KMS-11 (cell line): ENCODE data around the gene DPPA5.

ENCODE experiments used
- H2AFZ ChIP-seq: fragments of 200-600 bp; sonication (generic); 2 replicates; pipeline ENCODE4 v1.6.1; 2016; ENCODE audit warnings: antibody characterized with exemption, mixed run types, low read depth
- H3K27ac ChIP-seq: fragments of 200-600 bp; sonication (generic); 2 replicates; pipeline ENCODE4 v1.6.1; 2016; ENCODE audit warnings: mild to moderate bottlenecking, mixed run types
- H3K27me3 ChIP-seq: fragments of 200-600 bp; sonication (generic); 2 replicates; pipeline ENCODE4 v1.6.1; 2017; ENCODE audit warnings: mild to moderate bottlenecking, low read depth, mixed run types, moderate library complexity; ENCODE audit not compliant: insufficient read depth
- H3K36me3 ChIP-seq: fragments of 200-600 bp; sonication (generic); 2 replicates; pipeline ENCODE4 v1.6.1; 2017; ENCODE audit warnings: mild to moderate bottlenecking, mixed run types; ENCODE audit not compliant: insufficient read depth
- H3K4me1 ChIP-seq: fragments of 200-600 bp; sonication (generic); 2 replicates; pipeline ENCODE4 v1.6.1; 2016; ENCODE audit warnings: mild to moderate bottlenecking, low read depth, mixed run types; ENCODE audit not compliant: poor library complexity, severe bottlenecking
- H3K4me2 ChIP-seq: fragments of 200-600 bp; sonication (generic); 2 replicates; pipeline ENCODE4 v1.7.0; 2016; ENCODE audit warnings: mild to moderate bottlenecking, mixed run types
- H3K4me3 ChIP-seq: fragments of 200-600 bp; sonication (generic); IDR thresholded peaks from 2 replicates; pipeline ENCODE4 v1.6.1; 2017; ENCODE audit warnings: low read depth, low read length, mixed read lengths; ENCODE audit not compliant: insufficient read depth
- H3K79me2 ChIP-seq: fragments of 200-600 bp; sonication (generic); 2 replicates; pipeline ENCODE4 v1.6.1; 2016; ENCODE audit warnings: low read depth, mixed run types; ENCODE audit not compliant: insufficient read depth
- H3K9ac ChIP-seq: fragments of 200-600 bp; sonication (generic); 2 replicates; pipeline ENCODE4 v1.6.1; 2016; ENCODE audit warnings: mild to moderate bottlenecking, mixed run types
- H4K20me1 ChIP-seq: fragments of 200-600 bp; sonication (generic); 2 replicates; pipeline ENCODE4 v1.6.1; 2016; ENCODE audit warnings: mild to moderate bottlenecking, mixed run types; ENCODE audit not compliant: insufficient read depth
- TF ChIP-seq, protein P1 (sequence below): fragments of 200-600 bp; sonication (generic); conservative IDR thresholded peaks from 2 replicates; pipeline ENCODE4 v1.6.1; 2017; ENCODE audit warnings: low read depth, mild to moderate bottlenecking, antibody characterized with exemption, low read length, moderate library complexity, mixed read lengths

DPPA5 gene

DNA sequence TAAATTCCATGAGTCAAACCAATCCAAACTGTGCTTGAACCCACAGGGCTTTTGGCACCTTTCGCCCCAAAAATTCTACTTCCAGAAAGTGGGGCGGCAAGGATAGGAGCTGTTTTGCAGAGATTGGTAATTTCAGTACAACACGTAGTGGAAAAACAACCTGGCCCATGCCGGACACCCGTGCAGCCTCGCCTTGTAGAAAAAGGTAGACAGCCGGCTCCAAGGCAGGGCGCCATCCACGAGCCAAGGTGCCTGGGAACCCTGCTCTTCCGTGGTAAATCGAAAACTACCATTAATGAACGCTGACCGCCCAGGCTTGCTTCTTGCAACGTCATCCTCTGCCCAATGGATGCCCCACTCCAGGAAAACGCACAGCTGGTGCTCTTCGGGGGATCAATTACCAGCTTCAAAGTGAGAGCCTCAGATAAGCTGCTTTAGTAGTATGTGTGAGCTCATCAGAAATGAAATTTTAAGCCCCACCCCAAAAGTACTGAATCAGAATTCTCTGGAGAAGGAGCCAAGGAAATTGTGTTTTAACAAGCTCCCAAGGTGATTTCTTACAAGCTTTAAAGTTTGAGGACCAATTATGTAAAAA, 13.8 kb upstream of the DPPA5 start:
- H3K4me1 ChIP-seq: no peaks in the 10 kb centered on the region
- H3K9ac ChIP-seq: no peak overlapping the region
- no peaks in the 10 kb centered on the region for H3K36me3 ChIP-seq
- no peaks in the 10 kb centered on the region for H3K27me3 ChIP-seq
- no peak overlapping the region for H3K4me3 ChIP-seq
- H3K27ac ChIP-seq: no peak overlapping the region
- H4K20me1 ChIP-seq: no peaks in the 10 kb centered on the region
- no peak overlapping the region for H2AFZ ChIP-seq
- TF ChIP-seq, protein P1, sequence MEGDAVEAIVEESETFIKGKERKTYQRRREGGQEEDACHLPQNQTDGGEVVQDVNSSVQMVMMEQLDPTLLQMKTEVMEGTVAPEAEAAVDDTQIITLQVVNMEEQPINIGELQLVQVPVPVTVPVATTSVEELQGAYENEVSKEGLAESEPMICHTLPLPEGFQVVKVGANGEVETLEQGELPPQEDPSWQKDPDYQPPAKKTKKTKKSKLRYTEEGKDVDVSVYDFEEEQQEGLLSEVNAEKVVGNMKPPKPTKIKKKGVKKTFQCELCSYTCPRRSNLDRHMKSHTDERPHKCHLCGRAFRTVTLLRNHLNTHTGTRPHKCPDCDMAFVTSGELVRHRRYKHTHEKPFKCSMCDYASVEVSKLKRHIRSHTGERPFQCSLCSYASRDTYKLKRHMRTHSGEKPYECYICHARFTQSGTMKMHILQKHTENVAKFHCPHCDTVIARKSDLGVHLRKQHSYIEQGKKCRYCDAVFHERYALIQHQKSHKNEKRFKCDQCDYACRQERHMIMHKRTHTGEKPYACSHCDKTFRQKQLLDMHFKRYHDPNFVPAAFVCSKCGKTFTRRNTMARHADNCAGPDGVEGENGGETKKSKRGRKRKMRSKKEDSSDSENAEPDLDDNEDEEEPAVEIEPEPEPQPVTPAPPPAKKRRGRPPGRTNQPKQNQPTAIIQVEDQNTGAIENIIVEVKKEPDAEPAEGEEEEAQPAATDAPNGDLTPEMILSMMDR: no peak
- H3K79me2 ChIP-seq: no peaks in the 10 kb centered on the region
- no peak overlapping the region for H3K4me2 ChIP-seq

DNA sequence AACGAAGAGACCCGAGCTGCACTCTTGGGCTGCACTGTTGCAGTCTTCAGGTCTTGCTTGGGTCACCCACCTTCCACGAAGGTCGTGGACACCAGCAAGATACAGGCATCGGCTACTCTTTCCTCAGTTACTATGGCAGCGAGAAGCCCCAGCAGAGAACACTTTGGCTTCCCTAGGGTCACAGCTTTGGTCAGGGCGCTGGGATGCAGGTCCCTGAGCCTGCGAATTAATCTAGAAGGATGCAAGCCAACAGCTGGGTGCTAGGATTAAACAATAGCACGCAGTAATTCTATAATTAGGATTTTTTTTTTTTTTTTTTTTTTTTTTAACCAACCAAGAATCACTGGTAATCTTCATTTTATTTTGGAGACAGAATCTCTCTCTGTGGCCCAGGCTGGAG, 10.5 kb upstream of the DPPA5 start:
- H3K27ac ChIP-seq: no peak overlapping the region
- no peaks in the 10 kb centered on the region for H3K27me3 ChIP-seq
- no peak overlapping the region for H2AFZ ChIP-seq
- no peaks in the 10 kb centered on the region for H3K79me2 ChIP-seq
- no peak overlapping the region for H3K4me3 ChIP-seq
- TF ChIP-seq, protein P1: no peak
- no peaks in the 10 kb centered on the region for H3K36me3 ChIP-seq
- H3K9ac ChIP-seq: no peak overlapping the region
- no peaks in the 10 kb centered on the region for H3K4me1 ChIP-seq
- H3K4me2 ChIP-seq: no peak overlapping the region
- no peaks in the 10 kb centered on the region for H4K20me1 ChIP-seq

DNA sequence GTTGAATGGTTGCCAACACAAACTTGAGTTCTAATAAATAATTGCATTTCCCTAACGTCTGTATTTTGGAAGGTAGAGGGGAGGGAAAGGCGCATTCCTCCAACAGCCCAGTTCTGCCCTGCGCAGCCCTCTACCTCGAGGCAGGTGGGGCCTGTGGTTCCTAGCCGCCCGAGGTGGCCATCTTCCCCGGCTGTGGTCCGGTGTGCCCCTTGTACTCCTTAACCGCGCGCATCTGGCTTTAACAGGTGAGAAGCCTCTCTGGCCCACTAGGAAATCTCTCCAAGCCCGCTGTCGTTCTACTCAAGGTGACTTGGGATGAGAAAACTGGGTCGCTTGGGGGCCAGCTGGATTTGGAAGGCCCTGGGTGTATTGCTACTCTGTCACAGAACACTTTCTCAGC, 10.0 kb upstream of the DPPA5 start:
- H3K36me3 ChIP-seq: no peaks in the 10 kb centered on the region
- H3K79me2 ChIP-seq: no peaks in the 10 kb centered on the region
- no peak overlapping the region for H3K27ac ChIP-seq
- no peak overlapping the region for H3K4me3 ChIP-seq
- H3K9ac ChIP-seq: no peak overlapping the region
- H2AFZ ChIP-seq: no peak overlapping the region
- H3K4me2 ChIP-seq: no peak overlapping the region
- no peaks in the 10 kb centered on the region for H3K27me3 ChIP-seq
- no peaks in the 10 kb centered on the region for H4K20me1 ChIP-seq
- TF ChIP-seq, protein P1: no peak
- H3K4me1 ChIP-seq: no peaks in the 10 kb centered on the region

DNA sequence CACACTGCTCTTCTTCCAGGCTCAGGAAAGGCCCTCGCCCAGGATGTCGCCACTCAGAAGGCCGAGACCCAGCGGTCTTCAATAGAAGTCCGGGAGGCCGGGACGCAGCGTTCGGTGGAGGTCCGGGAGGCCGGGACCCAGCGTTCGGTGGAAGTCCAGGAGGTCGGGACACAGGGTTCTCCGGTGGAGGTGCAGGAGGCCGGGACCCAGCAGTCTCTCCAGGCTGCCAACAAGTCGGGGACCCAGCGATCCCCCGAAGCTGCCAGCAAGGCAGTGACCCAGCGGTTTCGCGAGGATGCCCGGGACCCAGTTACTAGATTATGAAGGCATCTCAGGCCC, 9.4 kb upstream of the DPPA5 start:
- H3K4me3 ChIP-seq: no peak overlapping the region
- no peaks in the 10 kb centered on the region for H3K27me3 ChIP-seq
- H2AFZ ChIP-seq: no peak overlapping the region
- H3K36me3 ChIP-seq: no peaks in the 10 kb centered on the region
- no peak overlapping the region for H3K9ac ChIP-seq
- no peaks in the 10 kb centered on the region for H3K4me1 ChIP-seq
- H3K27ac ChIP-seq: no peak overlapping the region
- H4K20me1 ChIP-seq: no peaks in the 10 kb centered on the region
- no peak overlapping the region for H3K4me2 ChIP-seq
- H3K79me2 ChIP-seq: no peaks in the 10 kb centered on the region
- TF ChIP-seq, protein P1: no peak
